Liver (tissue), 2 donors: ENCODE measurements around the gene RAP1GAP2.

Experiments
- JUND ChIP-seq, 2 donors: IDR thresholded peaks; 2 replicates each; pipeline ENCODE4 v1.6.1; 2016; ENCODE audit warnings: antibody characterized with exemption in 2 of 2
- TAF1 ChIP-seq: conservative IDR thresholded peaks from 2 replicates; pipeline ENCODE4 v1.6.1; 2016; ENCODE audit warnings: antibody characterized with exemption, mild to moderate bottlenecking
- TF ChIP-seq, protein P1 (sequence below): IDR thresholded peaks from 2 replicates; pipeline ENCODE4 v1.6.1; 2016; ENCODE audit warnings: antibody characterized with exemption
- donor health status: healthy.

DNA sequence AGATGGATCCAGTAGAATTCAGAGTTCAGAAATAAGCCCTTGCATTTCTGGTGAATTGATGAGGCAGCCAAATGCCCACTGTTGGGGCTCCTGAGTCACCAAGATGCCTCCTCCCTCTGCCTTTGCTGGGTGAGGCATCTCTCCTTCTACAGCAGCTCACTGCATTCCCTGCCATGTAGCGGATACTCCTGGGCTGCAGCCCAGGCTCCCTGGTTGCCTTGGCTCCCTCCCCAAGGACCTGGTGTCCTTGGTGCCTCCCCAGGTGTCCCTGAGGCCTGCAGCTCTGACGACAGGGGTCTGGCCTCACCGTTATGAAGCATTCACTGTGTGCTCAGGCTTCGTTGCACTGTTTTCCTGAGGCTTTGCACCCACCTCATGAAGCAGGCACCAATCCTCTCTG lies 7.7 kb downstream of the RAP1GAP2 start:
- TF ChIP-seq TAF1 (no peak), JUND (IDR thresholded peaks at IDR 0.05) (no peak)
- TF ChIP-seq, protein P1, sequence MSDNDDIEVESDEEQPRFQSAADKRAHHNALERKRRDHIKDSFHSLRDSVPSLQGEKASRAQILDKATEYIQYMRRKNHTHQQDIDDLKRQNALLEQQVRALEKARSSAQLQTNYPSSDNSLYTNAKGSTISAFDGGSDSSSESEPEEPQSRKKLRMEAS: no peak
